GM19328 (cell line): ENCODE results near the gene STIM1.
"Not testable (repeated sequence)": the region's sequence is repeated elsewhere in the genome, so short reads cannot be mapped to it uniquely, and the experiment has no call there.

Source experiments
- ATAC-seq: cut with Tn5 transposase; IDR thresholded peaks from one replicate; pipeline ENCODE4 v1.9.1; 2021; ENCODE audit warnings: mild to moderate bottlenecking, moderate library complexity; ENCODE audit not compliant: unreplicated experiment

Gene STIM1

DNA sequence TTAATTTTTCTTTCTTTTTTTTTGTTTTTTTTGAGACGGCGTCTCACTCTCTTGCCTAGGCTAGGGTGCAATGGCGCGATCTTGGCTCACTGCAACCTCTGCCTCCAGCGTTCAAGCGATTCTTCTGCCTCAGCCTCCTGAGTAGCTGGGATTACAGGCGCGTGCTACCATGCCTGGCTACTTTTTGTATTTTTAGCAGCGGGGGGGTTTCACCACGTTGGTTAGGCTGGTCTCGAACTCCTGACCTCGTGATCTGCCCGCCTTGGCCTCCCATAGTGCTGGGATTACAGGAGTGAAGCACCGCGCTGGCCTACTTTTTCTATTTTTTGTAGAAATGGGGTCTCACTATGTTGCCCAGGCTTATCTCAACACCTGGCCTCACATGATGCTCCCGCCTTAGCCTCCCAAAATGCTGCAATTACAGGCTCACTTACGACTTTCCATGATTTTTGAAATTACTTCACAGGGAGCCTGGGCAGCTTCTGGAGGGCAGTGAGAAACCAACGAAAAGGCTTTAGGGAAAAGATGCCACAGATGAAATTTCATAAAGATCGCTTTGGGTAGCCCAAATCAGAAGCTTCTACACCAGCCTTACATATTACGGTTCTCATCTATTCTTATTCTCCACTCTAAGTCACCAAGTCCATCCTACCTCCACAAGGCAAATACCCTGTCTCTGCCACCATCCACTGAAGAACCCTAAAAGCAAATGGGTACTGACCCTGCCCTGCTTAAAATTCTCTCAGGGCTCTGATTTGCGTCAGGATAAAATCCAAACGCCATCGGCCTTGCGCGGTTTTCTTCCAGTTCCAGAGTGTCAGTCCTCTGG is 238.3 kb downstream of the STIM1 start:
- ATAC-seq = peak; percentile 1

DNA sequence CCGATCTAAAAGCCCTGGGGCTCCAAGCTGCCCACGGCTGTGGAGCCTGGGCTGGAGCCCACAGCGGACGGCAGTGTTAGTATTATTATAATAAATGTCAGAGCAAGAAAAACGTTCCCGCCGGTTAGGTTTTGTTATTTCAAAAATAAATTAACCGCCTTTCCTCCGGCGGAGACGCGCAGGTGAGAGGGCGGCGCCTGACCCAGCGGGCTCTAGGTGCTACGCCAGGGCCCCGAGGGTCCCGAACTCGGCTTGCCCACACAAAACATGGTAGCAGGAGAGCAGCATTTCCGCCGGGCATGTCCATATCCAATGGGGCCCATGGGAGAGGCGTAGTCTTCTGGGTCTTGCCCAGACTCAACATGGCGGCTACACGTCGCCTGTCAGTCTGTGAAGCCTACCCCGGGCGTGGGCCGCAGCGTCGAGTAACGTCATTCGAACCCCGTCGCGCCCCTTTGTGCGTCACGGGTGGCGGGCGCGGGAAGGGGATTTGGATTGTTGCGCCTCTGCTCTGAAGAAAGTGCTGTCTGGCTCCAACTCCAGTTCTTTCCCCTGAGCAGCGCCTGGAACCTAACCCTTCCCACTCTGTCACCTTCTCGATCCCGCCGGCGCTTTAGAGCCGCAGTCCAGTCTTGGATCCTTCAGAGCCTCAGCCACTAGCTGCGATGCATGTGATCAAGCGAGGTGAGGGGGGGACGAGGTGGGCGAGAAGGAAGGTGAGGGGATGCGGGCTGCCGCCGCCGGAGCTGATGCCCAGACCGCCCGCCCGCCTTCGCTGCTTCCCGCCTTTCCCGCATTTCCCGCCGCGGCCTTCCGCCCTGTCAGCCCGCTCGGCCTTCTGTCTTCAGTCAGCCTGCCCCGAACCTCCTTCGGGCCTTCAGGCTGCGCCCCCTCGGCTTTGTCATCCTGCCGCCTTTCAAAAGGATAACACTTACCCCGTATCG is 239.2 kb downstream of the STIM1 start, which contains the start of gene RRM1:
Gene RRM1 (plus strand): TSS at position 452 of the 944 bp plus-strand sequence. CDS start 214 bp downstream, at position 666.
- ATAC-seq = peak; percentile 92

DNA sequence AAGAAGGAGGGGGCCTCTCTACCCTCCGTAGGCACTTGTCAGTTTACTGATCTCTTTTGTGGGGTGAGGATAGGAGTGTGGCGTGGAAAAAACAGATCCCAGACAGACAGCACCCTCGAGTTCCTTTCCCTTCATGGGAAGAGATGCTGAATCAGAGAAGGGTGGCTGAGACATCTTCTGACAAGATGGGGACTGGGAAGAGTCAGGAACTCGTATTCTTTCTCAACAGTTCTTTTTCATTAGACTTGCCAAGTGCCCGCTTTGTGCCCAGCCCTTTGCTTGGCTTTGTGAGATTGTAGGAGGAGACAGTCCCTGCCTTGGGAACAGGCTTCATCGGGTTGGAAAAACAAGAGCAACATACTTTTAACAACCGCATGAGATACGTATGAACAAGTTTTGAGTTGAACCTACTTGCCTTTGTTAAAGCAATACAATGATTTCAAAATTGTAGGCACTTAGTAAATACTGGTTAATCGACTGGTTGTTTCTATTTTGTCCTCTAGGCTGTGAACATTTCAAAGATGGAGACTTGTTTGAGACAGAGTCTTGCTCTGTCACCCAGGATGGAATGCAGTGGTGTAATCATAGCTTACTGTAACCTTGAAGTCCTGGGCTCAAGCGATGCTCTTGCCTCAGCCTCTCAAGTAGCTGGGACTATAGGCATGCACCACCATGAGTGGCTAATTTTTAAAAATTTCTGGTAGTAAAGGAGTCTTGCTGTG is 240.2 kb downstream of the STIM1 start:
- no peak for ATAC-seq

DNA sequence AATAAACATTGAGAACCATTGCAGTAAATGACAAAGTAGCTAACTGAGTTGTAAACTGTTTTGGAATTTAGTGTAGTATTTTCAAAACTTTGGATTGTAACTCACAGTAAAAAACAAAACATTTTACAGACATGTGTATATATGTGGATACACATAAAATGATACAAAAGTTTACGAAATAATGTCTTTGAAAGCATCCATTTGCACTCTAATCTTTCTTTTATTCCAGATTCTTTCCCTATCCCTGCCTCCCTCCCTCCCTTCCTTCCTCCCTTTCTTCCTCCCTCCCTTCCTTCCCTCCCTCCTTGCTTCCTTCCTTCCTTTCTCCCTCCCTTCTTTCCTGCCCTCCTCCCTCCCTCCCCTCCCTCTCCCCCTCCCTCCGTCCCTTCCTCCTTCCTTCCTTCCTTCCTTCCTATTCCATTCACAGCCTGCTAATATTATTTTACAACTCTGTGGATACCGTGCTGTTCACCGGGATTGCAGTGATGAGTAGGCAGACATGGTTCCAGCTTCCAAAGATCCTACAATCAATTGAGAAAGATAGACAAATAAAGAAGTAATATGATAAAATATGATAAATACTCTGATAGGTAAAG is 242.7 kb downstream of the STIM1 start:
- ATAC-seq = no peak

DNA sequence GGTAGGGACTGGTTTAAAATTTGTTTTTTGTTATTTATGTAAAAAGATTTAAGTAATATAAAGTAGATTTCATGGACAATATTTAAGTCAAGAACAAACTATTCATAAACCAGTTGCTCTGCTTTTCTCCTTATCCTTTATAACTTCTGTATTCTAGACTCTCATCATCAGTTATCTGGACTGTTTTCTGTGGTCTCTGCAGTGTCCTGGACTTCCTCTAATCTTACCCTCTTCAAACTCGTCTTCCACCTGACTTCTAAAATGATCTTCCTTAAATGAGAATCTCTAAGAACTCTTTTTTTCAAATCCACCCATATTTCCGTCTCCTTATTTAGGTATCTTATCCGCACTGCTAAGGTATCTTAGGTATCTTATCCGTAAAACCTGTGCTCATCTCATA is 247.2 kb downstream of the STIM1 start:
- ATAC-seq = no peak

DNA sequence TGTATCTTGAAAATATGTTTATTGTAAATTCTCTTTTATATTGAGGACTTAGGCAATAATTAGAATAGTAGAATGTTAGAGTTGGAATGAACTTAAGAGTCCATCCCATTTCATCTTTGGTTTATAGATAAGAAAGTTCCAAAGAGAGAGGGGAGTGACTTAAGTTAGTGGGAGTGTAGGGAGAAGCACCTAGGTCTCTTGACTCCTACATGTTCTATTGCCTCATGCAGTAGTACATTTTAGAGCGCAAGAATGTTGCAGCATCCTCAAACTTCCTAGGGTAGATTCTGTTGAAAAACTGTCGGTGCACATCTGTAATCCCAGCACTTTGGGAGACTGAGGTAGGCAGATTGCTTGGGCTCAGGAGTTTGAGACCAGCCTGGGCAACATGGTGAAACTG is 247.8 kb downstream of the STIM1 start:
- no peak for ATAC-seq

DNA sequence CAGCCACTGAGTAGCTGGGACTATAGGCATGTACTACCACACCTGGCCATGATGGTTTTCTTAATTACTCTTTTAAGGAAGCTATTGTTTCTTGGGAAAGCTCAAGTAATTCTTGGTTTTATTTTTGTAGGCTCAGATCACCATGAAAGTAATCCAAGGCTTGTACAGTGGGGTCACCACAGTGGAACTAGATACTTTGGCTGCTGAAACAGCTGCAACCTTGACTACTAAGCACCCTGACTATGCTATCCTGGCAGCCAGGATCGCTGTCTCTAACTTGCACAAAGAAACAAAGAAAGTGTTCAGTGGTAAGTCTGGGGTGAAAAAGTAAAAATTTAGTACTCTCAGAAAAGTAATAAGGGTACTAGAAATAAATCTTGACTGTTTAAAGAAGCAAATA is 250.5 kb downstream of the STIM1 start:
- no peak for ATAC-seq

DNA sequence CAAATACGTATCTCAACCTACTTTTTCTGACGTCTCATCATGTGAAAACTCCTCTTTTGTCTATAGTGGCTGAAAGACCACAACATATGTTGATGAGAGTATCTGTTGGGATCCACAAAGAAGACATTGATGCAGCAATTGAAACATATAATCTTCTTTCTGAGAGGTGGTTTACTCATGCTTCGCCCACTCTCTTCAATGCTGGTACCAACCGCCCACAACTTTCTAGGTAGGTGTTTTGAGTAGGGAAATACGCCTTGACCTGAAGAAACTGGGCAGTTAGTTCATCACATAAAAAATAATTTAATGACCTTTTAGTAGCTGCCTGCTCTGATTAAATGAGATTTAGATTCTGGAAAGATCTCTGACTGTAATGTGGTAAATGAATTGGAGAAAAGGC is 256.4 kb downstream of the STIM1 start:
- no peak for ATAC-seq

DNA sequence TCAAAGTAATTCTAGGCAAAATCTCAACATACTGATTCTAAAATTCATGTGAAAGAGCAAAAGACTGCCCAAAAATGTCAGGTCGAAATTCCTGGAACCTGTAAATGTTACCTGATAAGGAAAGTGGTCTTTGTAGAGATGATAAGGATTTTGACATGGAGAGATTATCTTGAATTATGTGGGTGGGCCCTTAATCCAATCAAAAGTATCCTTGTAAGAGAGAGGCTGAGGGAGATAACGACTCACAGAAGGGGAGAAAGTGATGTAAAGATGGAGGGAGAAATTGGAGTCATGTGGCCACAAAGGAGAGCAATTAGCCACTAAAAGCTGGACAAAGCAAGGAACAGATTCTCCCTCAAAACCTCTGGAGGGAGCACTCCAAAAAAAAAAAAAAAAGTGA is 259.7 kb downstream of the STIM1 start:
- no peak for ATAC-seq

DNA sequence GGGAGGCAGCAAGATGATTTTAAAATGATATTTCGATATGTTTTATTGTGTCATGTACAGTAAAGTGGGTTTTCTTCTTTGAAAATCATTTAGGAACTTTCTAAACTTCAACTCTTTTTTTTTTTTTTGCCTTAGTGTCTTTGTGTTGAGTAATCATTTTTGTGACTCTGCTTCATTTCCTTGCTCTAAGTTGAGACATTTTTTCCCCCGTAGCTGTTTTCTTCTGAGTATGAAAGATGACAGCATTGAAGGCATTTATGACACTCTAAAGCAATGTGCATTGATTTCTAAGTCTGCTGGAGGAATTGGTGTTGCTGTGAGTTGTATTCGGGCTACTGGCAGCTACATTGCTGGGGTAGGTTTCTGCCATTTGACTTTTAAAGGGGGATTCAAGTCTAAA is 262.6 kb downstream of the STIM1 start:
- ATAC-seq = no peak

DNA sequence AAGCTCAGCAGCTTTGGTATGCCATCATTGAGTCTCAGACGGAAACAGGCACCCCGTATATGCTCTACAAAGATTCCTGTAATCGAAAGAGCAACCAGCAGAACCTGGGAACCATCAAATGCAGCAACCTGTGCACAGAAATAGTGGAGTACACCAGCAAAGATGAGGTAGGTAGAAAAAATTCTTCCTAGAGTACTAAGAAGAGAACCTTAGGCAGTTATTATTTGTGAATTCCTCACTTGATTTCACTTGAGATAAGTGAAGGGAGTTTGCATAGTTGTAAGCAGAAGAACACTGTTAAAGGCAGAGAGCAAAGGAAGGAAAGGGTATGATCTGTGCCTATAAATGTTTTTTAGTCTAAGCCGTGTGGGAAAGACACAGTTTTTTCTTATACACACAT is 267.8 kb downstream of the STIM1 start:
- ATAC-seq = no peak

DNA sequence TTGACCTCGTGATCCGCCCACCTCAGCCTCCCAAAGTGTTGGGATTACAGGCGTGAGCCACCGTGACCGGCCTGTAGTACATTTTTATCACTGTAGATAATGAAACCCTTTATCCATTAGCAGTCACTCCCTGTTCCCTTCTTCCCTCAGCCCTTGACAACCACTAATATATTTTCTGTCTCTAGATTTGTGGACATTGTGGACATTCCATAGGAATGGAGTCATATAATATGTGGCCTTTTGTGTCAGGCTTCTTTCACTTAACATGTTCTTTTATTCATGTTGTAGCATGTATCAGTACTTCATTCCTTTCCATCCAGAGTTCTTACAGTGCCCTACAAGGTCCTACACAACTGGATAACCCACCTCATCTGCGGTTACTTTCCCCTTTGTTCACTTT is 269.7 kb downstream of the STIM1 start:
- no peak for ATAC-seq

DNA sequence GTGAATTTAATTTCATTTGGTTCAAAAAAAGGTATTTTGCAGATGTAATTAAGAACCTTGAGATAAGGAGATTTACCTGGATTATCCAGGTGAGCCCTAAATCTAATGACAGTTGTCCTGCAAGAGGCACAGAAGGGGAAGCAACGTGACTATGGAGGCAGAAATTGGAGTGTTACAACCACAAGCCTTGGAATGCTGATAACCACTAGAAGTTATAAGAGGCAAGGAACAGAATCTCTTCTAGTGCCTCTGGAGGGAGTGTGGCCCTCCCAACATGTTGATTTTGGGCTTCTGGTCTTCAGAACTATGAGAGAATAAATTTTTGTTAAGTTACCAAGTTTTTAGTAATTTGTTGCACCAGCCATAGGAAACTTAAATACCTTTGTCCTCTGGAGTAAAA is 271.9 kb downstream of the STIM1 start:
- no peak for ATAC-seq

DNA sequence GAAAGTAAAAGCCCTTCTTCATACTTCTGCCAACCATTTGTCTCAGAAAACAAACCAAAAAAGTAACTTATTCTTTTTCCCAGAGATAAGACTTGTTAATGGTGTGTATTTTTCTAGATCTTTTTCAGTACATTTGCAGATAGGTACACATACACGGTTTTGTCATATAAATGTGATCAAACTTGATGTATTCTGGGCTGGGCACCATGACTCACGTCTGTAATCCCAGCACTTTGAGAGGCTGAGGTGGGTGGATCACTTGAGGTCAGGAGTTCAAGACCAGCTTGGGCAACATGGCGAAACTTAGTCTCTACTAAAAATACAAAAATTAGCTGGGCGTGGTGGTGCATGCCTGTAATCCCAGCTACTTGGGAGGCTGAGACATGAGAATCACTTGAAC is 274.8 kb downstream of the STIM1 start:
- not testable (repeated sequence) for ATAC-seq

DNA sequence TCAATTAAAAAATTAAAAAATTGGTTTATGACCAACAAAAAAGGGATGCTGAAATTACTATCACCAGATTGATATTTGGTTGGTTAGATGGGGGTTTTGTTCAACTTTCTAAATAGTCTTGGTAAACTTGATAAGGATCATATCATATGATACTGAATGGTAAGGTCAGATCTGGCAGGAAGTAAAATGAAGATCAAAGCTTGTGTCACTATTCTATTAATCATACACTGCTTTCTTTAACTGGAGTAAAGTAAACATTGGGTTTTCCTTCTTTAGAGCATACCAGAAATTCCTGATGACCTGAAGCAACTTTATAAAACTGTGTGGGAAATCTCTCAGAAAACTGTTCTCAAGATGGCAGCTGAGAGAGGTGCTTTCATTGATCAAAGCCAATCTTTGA is 279.3 kb downstream of the STIM1 start:
- no peak for ATAC-seq

DNA sequence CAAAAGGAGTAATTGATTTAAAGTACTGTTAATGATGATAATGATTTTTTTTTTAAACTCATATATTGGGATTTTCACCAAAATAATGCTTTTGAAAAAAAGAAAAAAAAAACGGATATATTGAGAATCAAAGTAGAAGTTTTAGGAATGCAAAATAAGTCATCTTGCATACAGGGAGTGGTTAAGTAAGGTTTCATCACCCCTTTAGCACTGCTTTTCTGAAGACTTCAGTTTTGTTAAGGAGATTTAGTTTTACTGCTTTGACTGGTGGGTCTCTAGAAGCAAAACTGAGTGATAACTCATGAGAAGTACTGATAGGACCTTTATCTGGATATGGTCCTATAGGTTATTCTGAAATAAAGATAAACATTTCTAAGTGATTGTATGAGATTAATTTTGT is 283.0 kb downstream of the STIM1 start:
- no peak for ATAC-seq

DNA sequence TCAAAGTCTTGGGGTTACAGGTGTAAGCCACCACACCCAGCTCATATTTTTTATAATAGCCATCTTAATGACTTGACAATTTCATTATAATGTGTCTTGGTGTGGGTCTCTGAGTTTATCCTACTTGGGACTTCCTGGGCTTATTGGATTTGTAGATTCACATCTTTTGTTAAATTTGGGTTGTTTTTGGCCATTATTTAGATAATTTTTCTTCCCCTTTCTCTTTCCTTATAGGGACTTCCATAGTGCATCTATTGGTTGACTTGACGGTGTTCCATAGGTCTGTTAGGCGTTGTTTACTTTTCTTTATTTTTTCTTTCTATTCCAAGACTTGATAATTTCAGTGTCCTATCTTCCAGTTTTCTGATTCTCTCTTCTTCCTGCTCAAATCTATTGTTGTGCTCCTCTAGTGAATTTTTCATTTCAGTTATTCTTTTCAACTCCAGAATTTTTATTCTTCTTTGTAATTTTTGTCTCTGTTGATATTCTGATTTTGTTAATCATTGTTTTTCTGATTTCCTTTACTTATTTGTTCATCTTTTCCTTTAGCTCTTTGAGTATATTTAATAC is 284.7 kb downstream of the STIM1 start:
- no peak for ATAC-seq
